Hematopoietic multipotent progenitor cell treated with erythropoietin and hydrocortisone succinate and interleukin-3 and kit ligand, for 8 days (in vitro differentiated cells): Measurements from ENCODE around the gene ZBTB22.
"Not testable (repeated sequence)": the region's sequence is repeated elsewhere in the genome, so short reads cannot be mapped to it uniquely, and the experiment has no call there.

Source experiments
- DNase-seq: peaks from one replicate; pipeline ENCODE4 v3.0.0-alpha.2; 2015

ZBTB22 gene, protein sequence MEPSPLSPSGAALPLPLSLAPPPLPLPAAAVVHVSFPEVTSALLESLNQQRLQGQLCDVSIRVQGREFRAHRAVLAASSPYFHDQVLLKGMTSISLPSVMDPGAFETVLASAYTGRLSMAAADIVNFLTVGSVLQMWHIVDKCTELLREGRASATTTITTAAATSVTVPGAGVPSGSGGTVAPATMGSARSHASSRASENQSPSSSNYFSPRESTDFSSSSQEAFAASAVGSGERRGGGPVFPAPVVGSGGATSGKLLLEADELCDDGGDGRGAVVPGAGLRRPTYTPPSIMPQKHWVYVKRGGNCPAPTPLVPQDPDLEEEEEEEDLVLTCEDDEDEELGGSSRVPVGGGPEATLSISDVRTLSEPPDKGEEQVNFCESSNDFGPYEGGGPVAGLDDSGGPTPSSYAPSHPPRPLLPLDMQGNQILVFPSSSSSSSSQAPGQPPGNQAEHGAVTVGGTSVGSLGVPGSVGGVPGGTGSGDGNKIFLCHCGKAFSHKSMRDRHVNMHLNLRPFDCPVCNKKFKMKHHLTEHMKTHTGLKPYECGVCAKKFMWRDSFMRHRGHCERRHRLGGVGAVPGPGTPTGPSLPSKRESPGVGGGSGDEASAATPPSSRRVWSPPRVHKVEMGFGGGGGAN

DNA sequence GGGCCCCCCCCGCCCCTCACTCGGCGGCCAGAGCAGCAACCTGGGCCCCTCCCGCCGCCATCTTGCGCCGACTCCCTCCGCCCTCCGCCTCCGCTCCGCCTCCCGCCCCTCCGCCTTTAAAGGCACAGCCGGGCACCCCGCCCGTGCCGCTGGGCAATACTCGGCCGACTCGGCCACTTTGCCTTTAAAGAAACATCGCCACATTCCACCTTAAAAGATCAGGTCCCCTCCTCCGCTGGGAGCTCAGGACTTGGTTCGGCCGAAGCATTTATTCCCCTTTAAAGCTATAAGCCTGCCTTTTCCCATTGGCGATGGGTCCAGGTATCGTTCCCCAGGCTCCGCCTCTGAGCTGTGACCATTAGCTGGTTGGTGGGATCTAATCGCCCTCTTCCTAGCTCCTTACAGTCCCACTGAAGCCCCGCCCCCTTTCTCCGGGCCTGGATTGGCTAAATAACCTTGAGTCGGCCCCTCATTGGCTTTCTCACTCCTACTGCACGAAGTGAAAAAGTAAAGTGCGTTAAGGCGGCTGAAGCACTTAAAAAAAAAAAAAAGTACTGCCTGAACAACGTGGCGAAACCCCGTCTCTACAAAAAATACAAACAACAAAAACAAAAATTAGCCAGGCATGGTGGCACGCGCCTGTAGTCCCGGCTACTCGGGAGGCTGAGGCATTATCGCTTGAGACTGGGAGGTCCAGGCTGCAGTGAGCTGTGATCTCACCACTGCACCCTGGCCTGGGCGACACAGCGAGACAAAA, at the start of gene ZBTB22:
ZBTB22 (minus strand) TSS at position 76 of the 757 bp plus-strand sequence. CDS start 828 bp downstream, outside the sequence.
- DNase-seq = peak; percentile 100

DNA sequence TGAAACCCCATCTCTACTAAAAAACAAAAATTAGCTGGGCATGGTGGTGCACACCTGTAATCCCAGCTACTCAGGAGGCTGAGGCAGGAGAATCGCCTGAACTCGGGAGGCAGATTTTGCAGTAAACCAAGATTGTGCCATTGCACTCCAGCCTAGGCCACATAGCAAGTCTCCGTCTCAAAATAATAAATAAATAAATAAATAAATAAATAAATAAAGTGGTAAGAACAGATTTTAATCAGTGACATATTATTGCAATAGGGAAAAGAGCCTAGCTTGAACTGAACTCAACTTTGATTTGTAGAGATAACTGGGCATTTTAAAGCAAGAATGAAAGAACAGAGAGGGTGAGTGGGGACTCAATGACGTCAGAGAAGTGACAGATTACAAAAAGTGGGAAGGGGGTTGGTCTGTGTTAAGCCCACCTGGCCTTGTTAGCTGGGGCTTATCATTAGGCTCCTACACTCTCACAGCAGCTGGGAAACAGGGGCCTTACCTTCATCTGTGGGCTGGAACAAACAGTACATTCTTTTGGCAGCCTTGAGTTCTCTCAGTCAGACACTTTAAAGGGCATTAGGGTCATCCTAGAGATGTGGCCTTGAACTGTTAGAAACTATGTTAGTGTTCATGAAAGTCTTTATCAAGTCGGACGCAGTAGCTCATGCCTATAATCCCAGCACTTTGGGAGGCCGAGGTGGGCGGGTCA, 49.6 kb upstream of the ZBTB22 start:
- no peak for DNase-seq

DNA sequence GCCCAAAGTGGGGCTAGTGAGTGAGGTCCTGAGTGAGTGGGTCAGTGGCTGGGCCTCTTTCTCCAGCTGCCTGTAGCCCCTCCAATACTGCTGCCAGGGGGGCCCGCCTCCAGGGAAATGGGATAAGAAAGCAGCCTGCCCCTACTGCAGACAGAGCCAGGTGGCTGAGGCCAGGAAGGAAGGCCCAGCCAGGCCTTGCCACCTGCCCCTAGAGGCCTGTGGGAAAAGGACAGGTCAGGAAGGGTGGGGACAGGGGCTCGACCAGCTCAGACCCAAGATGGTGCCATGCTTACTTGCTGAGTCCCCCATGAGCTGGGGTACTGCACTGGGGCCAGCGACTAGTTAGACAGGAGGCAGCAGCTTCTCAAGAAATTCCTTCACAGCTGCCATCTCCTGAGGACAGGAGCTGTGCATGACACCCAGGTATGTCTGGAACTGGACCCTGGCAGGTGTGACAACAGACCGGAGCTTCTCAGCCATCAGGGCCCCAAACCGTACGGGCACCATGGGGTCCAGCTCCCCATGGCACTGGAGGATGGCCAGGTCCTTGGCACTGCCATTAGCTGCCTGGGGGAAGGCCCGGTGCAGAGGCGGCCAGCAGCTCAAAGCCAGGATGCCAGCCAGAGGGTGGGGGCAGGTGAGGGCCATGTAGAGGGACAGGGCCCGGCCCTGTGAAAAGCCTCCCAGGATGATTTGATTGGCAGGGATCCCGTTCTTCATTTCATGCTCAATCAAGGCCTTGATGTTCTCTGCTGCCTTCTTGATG, 47.8 kb upstream of the ZBTB22 start:
- DNase-seq = peak; percentile 44

DNA sequence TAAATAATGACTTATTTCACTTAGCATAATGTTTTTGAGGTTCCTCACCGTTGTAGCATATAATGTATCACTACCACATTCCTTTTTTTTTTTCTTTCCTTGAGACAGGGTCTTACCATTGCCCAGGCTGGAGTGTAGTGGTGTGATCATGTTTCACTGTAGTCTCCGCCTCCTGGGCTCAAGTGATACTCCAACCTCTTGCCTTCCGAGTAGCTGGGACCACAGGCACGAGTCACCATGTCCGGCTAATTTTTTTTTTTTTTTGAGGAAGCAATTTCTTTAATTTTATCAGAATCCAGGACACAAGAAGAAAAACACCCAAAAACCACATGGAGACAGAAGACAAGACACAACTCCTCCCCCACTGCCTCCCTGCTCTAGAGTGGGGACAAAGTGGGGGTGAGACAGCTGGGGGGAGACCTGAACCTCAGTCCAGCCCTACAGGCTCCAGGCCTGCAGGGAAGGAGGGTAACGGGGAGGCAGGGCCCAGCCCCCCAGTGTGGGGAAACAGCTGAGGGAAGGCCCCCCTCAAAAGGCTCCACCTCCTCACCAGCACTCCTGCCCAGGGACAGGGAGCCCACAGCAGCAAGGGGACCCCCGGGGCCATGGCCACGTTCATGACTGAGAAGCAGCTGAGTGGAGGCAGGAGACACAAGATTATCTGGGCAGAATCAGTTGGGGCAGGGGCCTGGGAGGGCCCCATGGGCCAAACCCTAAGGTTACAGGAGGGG, 47.1 kb upstream of the ZBTB22 start:
- peak; percentile 86 for DNase-seq

DNA sequence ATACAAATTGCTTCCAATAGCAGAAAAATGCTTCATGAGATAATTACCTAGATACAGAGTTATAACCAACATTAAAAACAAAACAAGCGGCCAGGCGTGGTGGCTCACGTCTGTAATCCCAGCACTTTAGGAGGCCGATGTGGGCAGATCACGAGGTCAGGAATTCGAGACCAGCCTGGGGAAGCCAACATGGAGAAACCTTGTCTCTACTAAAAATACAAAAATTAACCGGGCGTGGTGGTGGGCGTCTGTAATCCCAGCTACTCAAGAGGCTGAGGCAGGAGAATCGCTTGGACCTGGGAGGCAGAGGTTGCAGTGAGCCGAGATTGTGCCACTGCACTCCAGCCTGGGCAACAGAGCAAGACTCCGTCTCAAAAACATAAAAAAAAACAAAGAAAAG, 45.9 kb upstream of the ZBTB22 start:
- DNase-seq = not testable (repeated sequence)

DNA sequence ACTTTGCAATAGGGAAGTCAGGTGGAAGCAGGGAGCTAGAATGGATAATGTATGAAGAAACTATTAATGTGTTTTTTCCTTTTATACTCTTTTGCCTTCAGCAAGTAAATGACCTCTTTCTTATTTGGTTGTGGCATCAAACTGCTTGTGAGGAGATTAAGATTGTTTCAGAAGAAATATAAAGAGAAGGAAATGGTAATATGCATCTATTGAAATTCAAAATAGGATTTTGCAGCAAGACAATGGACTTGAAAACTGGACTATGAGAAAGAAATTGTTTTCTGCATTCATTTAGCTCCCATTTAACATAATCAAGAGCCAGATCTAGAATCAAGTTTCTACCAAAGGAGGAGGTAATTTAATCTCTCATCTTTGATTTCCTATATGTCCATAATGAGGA, 41.8 kb upstream of the ZBTB22 start:
- no peak for DNase-seq

DNA sequence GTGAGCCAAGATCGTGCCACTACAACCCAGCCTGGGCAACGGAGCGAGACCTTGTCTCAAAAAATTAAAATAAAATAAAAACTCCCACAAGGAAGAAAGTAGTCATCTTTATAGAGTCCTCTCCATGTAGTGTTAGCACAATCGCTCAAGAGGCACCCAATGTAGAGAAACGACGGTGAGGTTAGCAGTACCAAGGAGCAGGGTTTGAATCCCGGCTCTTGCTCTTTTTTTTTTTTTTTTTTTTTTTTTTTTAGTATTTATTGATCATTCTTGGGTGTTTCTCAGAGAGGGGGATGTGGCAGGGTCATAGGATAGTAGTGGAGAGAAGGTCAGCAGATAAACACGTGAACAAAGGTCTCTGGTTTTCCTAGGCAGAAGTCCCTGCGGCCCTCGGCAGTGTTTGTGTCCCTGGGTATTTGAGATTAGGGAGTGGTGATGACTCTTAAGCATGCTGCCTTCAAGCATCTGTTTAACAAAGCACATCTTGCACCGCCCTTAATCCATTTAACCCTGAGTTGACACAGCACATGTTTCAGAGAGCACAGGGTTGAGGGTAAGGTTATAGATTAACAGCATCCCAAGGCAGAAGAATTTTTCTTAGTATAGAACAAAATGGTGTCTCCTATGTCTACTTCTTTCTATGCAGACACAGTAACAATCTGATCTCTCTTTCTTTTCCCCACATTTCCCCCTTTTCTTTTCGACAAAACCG, 39.8 kb upstream of the ZBTB22 start:
- DNase-seq = peak; percentile 77

DNA sequence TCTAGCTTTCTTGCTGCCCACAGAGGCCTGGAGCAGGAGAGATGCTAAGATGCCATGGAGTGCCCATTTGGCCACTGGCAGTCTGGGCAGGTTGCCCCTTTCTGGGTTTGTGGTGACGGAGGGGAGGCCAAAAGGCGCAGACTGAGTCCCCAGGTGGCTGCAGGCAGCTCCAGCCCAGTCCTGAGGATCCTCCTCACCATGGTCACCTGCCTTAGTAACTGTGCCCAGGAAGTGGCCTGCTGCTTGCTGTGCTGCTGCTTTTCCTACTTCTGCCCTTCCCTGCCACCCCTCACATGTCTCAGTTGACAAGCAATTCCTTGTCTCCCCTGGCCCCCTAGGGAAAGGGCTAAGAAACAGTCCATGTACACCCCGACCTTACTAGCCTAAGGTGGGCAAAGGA, 38.8 kb upstream of the ZBTB22 start:
- DNase-seq = no peak

DNA sequence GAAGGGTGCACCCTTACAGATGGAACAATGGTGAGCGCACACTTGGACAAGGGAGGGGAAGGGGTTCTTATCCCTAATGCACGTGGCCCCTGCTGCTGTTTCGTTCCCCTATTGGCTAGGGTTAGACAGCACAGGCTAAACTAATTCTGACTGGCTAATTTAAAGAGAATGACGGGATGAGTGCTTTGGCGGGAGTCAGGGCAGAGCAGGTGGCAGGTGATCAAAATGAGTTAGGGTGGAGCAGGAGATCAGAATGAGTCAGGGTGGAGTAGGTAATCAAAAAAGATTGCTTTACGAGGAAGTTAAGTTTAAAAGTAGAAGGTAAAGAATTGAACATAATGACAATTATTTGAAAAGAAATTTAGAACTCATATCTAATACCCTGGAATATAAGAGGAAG, 38.3 kb upstream of the ZBTB22 start:
- not testable (repeated sequence) for DNase-seq

DNA sequence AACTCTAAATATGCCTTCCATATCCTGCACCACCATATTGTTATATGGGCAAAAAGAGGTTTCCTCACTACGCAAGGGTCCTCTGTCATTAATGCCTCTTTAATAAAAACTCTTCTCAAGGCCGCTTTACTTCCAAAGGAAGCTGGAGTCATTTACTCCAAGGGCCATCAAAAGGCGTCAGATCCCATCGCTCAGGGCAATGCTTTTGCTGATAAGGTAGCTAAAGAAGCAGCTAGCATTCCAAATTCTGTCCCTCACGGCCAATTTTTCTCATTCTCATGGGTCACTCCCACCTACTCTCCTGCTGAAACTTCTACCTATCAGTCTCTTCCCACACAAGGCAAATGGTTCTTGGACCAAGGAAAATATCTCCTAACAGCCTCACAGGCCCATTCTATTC, 30.3 kb upstream of the ZBTB22 start:
- no peak for DNase-seq

DNA sequence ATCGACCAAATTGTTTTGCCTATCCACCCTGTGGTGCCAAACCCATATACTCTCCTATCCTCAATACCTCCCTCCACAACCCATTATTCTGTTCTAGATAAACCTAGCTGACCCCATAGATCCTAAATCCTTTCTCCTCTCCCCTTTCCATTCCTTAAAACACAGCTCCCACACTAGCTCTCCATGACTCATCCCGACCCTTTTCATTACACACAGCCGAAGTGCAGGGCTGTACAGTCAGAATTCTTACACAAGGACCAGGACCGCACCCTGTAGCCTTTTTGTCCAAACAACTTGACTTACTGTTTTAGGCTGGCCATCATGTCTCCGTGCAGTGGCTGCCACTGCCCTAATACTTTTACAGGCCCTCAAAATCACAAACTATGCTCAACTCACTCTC, 29.4 kb upstream of the ZBTB22 start:
- not testable (repeated sequence) for DNase-seq

DNA sequence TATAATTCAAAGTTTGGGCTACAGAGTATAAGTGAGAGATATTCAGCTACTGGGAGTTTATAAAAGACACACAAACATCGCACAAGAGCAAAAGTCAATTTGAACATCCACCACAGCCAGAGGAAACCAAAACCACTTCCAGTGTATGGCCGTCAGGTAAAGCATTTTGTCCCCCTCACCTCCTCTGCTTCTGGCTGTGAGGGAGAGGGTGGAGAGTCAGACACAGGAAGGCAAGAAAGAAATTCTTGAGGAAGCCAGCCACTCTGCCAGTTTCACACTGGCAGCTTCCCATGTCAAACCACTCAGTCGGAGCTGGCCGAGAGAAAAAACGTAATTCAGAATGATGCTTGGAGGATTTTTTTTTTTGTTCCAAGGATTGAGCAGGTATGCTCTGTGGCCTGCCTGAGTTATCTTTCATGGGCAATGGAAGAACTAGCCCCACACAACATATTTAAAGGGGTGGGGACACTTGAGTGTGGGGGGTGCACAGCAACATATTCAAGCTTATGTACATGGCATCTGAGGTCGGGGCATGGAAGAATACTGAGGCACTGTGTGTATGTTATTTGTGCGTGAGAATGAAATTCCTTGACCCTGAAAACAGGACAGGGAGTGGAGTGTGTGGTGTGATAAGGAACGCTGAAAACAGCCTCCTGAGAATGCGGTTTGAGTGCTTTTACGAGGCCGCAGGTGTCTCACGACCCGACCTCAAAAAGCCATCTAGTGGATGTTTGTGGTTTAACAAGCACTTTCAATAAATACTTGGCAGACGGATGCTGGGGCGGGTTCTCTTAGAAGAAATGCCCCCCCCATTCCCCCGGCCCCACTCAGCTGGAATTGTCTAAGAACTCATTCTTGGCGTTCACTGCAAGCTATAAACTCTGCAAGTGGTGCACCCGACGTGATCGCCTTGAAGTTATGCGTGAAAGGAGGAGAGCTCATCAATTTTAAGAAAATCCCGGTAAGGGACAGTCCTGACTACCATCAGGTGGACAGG, 27.5 kb upstream of the ZBTB22 start:
- peak; percentile 93 for DNase-seq

DNA sequence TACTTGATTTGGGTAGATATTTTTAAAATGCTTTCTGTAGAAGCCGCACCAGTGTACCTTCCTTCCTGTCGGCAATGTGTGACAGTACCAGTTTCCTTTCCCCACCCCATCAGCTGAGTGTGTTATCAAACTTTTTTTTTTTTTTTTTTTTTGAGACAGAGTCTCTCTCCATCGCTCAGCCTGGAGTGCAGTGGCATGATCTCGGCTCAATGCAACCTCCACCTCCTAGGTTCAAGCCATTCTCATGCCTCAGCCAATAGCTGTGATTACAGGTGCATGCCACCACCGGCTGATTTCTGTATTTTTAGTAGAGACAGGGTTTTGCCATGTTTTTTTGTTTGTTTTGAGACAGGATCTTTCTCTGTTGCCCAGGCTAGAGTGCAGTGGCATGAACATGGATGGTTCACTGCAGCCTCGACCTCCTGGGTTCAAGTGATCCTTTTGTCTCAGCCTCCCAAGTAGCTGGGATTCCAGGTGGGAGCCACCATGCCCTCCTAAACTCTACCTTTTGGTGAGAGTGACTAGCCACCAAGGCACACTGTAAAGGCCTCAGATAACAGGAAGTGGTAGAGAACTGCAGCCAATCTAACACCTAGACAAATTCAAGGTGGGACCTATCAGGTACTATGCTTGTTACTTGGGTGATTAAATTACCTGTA, 26.5 kb upstream of the ZBTB22 start:
- DNase-seq = peak; percentile 69

DNA sequence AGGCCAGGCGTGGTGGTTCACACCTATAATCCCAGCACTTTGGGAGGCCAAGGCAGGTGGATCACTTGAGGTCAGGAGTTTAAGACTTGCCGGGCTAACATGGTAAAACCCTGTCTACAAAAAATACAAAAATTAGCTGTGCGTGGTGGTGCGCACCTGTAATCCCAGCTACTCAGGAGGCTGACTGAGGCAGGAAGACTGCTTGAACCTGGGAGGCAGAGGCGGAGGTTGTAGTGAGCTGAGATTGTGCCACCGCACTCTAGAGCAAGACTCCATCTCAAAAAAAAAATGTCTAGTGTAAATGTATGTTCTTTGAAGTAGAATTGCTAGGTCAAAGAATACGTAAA, 26.0 kb upstream of the ZBTB22 start:
- not testable (repeated sequence) for DNase-seq

DNA sequence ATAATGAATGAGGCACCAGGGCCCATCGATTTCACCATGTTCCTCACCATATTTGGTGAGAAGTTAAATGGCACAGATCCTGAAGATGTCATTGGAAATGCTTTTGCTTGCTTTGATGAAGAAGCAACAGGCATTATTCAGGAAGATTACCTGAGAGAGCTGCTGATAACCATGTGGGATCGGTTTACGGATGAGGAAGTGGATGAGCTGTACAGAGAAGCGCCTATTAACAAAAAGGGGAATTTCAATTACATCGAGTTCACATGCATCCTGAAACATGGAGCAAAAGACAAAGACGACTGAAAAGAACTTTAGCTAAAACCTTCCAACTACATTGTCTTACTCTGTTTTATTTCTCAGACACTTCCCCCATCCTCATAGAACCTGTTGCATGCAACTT, 21.6 kb upstream of the ZBTB22 start:
- no peak for DNase-seq

DNA sequence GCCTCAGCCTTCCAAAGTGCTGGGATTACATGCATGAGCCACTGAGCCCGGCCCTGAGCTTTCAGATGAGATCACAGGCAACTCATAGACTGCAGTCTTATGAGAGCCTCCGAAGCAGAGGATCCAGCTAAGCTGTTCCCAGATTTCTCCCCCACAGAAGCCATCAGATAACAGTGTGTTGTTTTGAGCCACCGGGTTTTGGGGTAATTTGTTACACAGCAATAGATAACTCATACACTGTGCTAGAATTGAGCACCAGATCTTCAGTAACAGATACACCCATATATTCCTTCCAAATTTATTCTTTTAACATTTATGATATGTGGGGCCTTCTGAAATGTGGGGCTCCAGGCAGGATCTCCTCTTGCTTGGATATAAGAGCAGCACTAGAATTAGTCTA, 19.0 kb upstream of the ZBTB22 start:
- no peak for DNase-seq

DNA sequence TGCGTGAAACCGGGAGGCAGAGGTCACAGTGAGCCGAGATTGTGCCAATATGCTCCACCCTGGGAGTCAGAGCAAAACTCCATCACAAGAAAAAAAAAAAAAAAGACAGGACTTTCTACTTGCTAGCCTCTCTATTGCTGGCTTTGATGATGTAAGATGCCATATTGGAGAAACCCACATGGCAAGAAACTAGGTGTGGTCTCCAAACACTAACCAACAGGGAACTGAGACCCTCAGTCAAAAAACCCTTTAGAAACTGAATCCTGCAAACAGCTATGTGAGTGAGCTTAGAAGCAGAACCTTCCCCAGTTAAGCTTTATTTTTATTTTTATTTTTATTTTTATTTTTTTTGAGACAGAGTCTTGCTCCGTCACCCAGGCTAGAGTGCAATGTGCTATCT, 18.4 kb upstream of the ZBTB22 start:
- no peak for DNase-seq

DNA sequence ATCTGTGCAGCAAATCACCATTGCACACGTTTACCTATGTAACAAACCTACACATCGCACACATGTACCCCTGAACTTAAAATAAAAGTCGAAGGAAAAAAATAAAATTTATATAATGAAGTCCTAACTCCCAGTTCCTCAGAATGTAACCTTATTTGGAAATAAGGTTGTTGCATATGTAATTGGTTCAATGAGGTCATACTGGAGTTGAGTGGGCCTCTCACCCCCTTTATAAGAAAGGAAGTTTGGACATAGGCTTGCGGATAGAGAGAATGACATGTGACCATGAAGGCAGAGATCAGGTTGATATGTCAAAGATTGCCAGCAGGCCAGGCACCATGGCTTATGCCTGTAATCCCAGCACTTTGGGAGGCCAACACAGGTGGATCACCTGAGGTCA, 16.1 kb upstream of the ZBTB22 start:
- DNase-seq = no peak

DNA sequence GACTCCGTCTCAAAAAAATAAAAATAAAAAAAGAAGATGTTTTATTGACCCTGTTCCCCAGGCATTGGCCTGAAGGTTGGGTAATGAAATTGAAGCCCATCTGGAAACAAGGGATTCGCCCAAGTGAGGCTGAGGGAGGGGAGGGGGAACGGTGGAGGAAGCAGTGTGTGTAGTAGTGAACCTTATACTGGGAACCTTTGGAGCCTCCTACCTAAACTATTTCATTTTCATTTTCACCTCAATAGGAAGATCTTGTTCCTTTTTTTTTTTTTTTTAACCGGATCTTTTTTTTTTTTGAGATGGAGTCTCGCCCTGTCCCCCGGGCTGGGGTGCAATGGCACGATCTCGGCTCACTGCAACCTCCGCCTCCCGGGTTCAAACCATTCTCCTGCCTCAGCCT, 13.2 kb upstream of the ZBTB22 start:
- no peak for DNase-seq
